Tibial nerve (tissue), 4 donors: ENCODE data around the gene ZNHIT6. TPM values are rescaled to one million over a fixed set of nuclear protein-coding genes. Genes with fewer than 3 reads are reported as not detected.

Source experiments
- DNase-seq, 2 donors: peaks; one replicate each; pipeline ENCODE4 v3.0.0-alpha.2; 2019; ENCODE audit warnings: low spot score in 2 of 2
- H3K27ac ChIP-seq, 4 donors: fragments of 200-600 bp; sonication (generic) in 3 of 4; one replicate each; pipeline ENCODE4 v1.5.1; 2017 to 2019; ENCODE audit warnings: mild to moderate bottlenecking in 1 of 4
- H3K27me3 ChIP-seq, 2 donors: fragments of 200-600 bp; sonication (generic) in 1 of 2; one replicate each; pipeline versions ENCODE4 v1.5.1 to v1.6.0; 2017 to 2019
- H3K36me3 ChIP-seq, 3 donors: fragments of 200-600 bp; sonication (generic); one replicate each; pipeline ENCODE4 v1.5.1; 2018 to 2019
- H3K4me1 ChIP-seq, 4 donors: fragments of 200-600 bp; sonication (generic) in 3 of 4; one replicate each; pipeline ENCODE4 v1.5.1; 2017 to 2019
- H3K4me3 ChIP-seq, 4 donors: fragments of 200-600 bp; sonication (generic) in 3 of 4; one replicate each; pipeline ENCODE4 v1.5.1; 2017 to 2019; ENCODE audit warnings: mild to moderate bottlenecking in 1 of 4, moderate library complexity in 1 of 4
- H3K9me3 ChIP-seq, 4 donors: fragments of 200-600 bp; sonication (generic) in 3 of 4; one replicate each; pipeline ENCODE4 v1.5.1; 2017 to 2019
- CTCF ChIP-seq, 5 experiments: fragments of 200-600 bp in 3 of 5; fragments of 450-650 bp in 2 of 5; sonication (generic) in 3 of 5; IDR thresholded peaks; one replicate each; pipeline ENCODE4 v1.5.1; 2016 to 2019; ENCODE audit warnings: antibody characterized with exemption in 5 of 5, mild to moderate bottlenecking in 3 of 5, moderate library complexity in 2 of 5
- EP300 ChIP-seq, 2 donors: sonication (generic); formaldehyde crosslinking; IDR thresholded peaks; one replicate each; pipeline ENCODE4 v1.6.1; 2017; ENCODE audit warnings: antibody characterized with exemption in 2 of 2, mild to moderate bottlenecking in 1 of 2
- POLR2A ChIP-seq, 2 donors: fragments of 450-650 bp; IDR thresholded peaks; one replicate each; pipeline ENCODE4 v1.6.1; 2017; ENCODE audit warnings: antibody characterized with exemption in 2 of 2, mild to moderate bottlenecking in 2 of 2, moderate library complexity in 2 of 2
- WGBS, 2 donors: methylation state at CpG; one replicate each; pipeline ENCODE4 v1.1.5; 2018; 5-methylcytosine and 5-hydroxymethylcytosine counted together
- total RNA-seq, 4 donors: library from RNA; depleted of rRNA; stranded (reverse); fragments of >200 nt; gene quantifications; one replicate each; pipeline ENCODE4 v1.1.0, GENCODE V29; 2016

ZNHIT6 gene
- total RNA-seq, 4 donors from 2014 or later: 10.4 to 22.1 (median 17.7) TPM

- WGBS, 2 donors: 90 to 92% methylated on average over 4 of the region's 4 CpGs
- H3K4me3 ChIP-seq: no peak overlapping the region
- TF ChIP-seq POLR2A (IDR thresholded peaks at IDR 0.05) (no peak), CTCF (IDR thresholded peaks at IDR 0.05) (no peak), EP300 (IDR thresholded peaks at IDR 0.05) (no peak)
- no peaks in the 10 kb centered on the region for H3K4me1 ChIP-seq
- no peak overlapping the region for H3K27ac ChIP-seq
- no peak for DNase-seq
- no peaks in the 10 kb centered on the region for H3K27me3 ChIP-seq
- peaks cover 0 to 10% (median 0%) of the 10 kb centered on the region in 3 donors for H3K36me3 ChIP-seq
- no peaks in the 10 kb centered on the region for H3K9me3 ChIP-seq
Observed at GRCh38 chr1:85689775-85690404, 18.3 kb downstream of the ZNHIT6 start.

- 91% methylated on average over 9 of the region's 9 CpGs for WGBS, 2 donors
- H3K27me3 ChIP-seq: no peaks in the 10 kb centered on the region
- H3K4me3 ChIP-seq: no peak overlapping the region
- no peaks in the 10 kb centered on the region for H3K9me3 ChIP-seq
- TF ChIP-seq CTCF (IDR thresholded peaks at IDR 0.05): no peak
- TF ChIP-seq POLR2A (IDR thresholded peaks at IDR 0.05): no peak
- TF ChIP-seq EP300 (IDR thresholded peaks at IDR 0.05): no peak
- DNase-seq: no peak
- peaks cover 0 to 12% (median 0%) of the 10 kb centered on the region in 3 donors for H3K36me3 ChIP-seq
- H3K4me1 ChIP-seq: peaks cover 0 to 14% (median 2%) of the 10 kb centered on the region in 4 donors
- no peak overlapping the region for H3K27ac ChIP-seq
Observed at GRCh38 chr1:85683292-85684025, 24.8 kb downstream of the ZNHIT6 start.

- Histone ChIP-seq H3K4me3 (no peak overlapping the region), H3K27ac (no peak overlapping the region), H3K9me3 (no peaks in the 10 kb centered on the region), H3K27me3 (no peaks in the 10 kb centered on the region), H3K4me1 (peaks cover 0 to 14% (median 2%) of the 10 kb centered on the region in 4 donors), H3K36me3 (peaks cover 0 to 35% (median 0%) of the 10 kb centered on the region in 3 donors)
- 7 to 29% methylated on average over 2 of the region's 2 CpGs for whole genome bisulfite sequencing, 2 donors
- no peak for DNase-seq
- TF ChIP-seq CTCF (IDR thresholded peaks at IDR 0.05): no peak
- no peak for TF ChIP-seq POLR2A (IDR thresholded peaks at IDR 0.05)
- no peak for TF ChIP-seq EP300 (IDR thresholded peaks at IDR 0.05)
Observed at GRCh38 chr1:85681087-85681486, 27.1 kb downstream of the ZNHIT6 start.

- H3K4me3 ChIP-seq: no peak overlapping the region
- no peak for DNase-seq
- no peak overlapping the region for H3K27ac ChIP-seq
- TF ChIP-seq CTCF (IDR thresholded peaks at IDR 0.05): no peak
- TF ChIP-seq POLR2A (IDR thresholded peaks at IDR 0.05): no peak
- TF ChIP-seq EP300 (IDR thresholded peaks at IDR 0.05): no peak
- peaks cover 0 to 14% (median 2%) of the 10 kb centered on the region in 4 donors for H3K4me1 ChIP-seq
- H3K36me3 ChIP-seq: peaks cover 0 to 56% (median 0%) of the 10 kb centered on the region in 3 donors
- H3K9me3 ChIP-seq: no peaks in the 10 kb centered on the region
- no peaks in the 10 kb centered on the region for H3K27me3 ChIP-seq
- WGBS, 2 donors: 90 to 93% methylated on average over 1 of the region's 1 CpG
Observed at GRCh38 chr1:85678193-85678592, 30.0 kb downstream of the ZNHIT6 start.

- no peak for TF ChIP-seq POLR2A (IDR thresholded peaks at IDR 0.05)
- no peak for TF ChIP-seq CTCF (IDR thresholded peaks at IDR 0.05)
- no peak for TF ChIP-seq EP300 (IDR thresholded peaks at IDR 0.05)
- Histone ChIP-seq H3K9me3 (no peaks in the 10 kb centered on the region), H3K36me3 (peaks cover 0 to 56% (median 0%) of the 10 kb centered on the region in 3 donors), H3K4me3 (no peak overlapping the region), H3K27ac (no peak overlapping the region), H3K27me3 (no peaks in the 10 kb centered on the region), H3K4me1 (peaks cover 0 to 14% (median 2%) of the 10 kb centered on the region in 4 donors)
- no peak for DNase-seq
- 88 to 92% methylated on average over 3 of the region's 3 CpGs for WGBS, 2 donors
Observed at GRCh38 chr1:85677656-85678055, 30.6 kb downstream of the ZNHIT6 start.
